NCI-H187 (cell line): ENCODE data around the gene SNED1.

Source experiments
- DNase-seq, 2 experiments: peaks; one replicate each; lab custom pipeline; 2025; lab: John Stamatoyannopoulos, UW

SNED1 gene

GRCh38 chr2:241110089-241110606 is 111.7 kb downstream of the SNED1 start:
- DNase-seq, result no peak

- no peak for DNase-seq
Measured at GRCh38 chr2:241110607-241111439, 112.4 kb downstream of the SNED1 start.

GRCh38 chr2:241111440-241111805 is 113.0 kb downstream of the SNED1 start:
- DNase-seq, result no peak

- DNase-seq, result no peak
Measured at GRCh38 chr2:241112046-241112445, 113.6 kb downstream of the SNED1 start.

- DNase-seq, result no peak
Measured at GRCh38 chr2:241112592-241112991, 114.2 kb downstream of the SNED1 start.

GRCh38 chr2:241114836-241115235 is 116.4 kb downstream of the SNED1 start:
- DNase-seq, result no peak

GRCh38 chr2:241115361-241115760 is 116.9 kb downstream of the SNED1 start:
- DNase-seq, result no peak

GRCh38 chr2:241116606-241117560 is 118.5 kb downstream of the SNED1 start:
- DNase-seq, result no peak

GRCh38 chr2:241118737-241119505 is 120.5 kb downstream of the SNED1 start:
- no peak for DNase-seq

- no peak for DNase-seq
Measured at GRCh38 chr2:241120440-241120839, 122.0 kb downstream of the SNED1 start.

GRCh38 chr2:241121008-241121407 is 122.6 kb downstream of the SNED1 start:
- no peak for DNase-seq

GRCh38 chr2:241122376-241123002 is 124.1 kb downstream of the SNED1 start:
- DNase-seq, result no peak

- DNase-seq, result no peak
Measured at GRCh38 chr2:241123816-241124536, 125.6 kb downstream of the SNED1 start.

GRCh38 chr2:241125626-241126025 is 127.2 kb downstream of the SNED1 start:
- DNase-seq, result no peak

- no peak for DNase-seq
Measured at GRCh38 chr2:241126201-241126611, 127.8 kb downstream of the SNED1 start.

- no peak for DNase-seq
Measured at GRCh38 chr2:241126771-241127202, 128.4 kb downstream of the SNED1 start.

- DNase-seq, result no peak
Measured at GRCh38 chr2:241128266-241128665, 129.8 kb downstream of the SNED1 start.

- DNase-seq, result no peak
Measured at GRCh38 chr2:241129086-241129871, 130.9 kb downstream of the SNED1 start.

- no peak for DNase-seq
Measured at GRCh38 chr2:241130316-241130715, 131.9 kb downstream of the SNED1 start.

- DNase-seq, result no peak
Measured at GRCh38 chr2:241131531-241131930, 133.1 kb downstream of the SNED1 start.
